Measurements from ENCODE around the gene MTX1.
"Not testable (repeated sequence)": the region's sequence is repeated elsewhere in the genome, so short reads cannot be mapped to it uniquely, and the experiment has no call there.

MTX1 gene

GRCh38 chr1:155235375-155235774 is 26.9 kb downstream of the MTX1 start:
- DNase-seq (ENCODE audit: low read depth in 3 of 3), result not testable (repeated sequence)

DNA sequence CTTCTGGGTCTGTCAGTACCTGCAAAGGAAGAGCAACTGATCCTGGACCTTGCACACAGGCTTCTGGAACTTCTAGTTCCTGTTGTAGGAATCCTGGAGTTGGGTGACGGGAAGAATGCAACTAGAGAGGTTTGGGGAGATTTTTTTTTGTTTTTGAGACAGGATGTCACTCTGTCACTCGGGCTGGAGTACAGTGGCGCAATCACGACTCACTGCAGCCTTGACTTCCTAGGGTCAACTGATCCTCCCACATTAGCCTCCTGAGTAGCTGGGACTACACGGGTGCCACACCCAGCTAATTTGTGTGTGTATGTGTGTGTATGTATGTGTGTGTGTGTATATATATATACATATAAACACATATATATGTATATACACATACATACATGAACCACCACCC is 28.0 kb downstream of the MTX1 start:
- no peak for DNase-seq (ENCODE audit: low read depth in 3 of 3)

- DNase-seq (ENCODE audit: low read depth in 3 of 3), result peak in 2 of 3 experiments; percentile 35 to 60
These were observed 32.7 kb downstream of the MTX1 start for GRCh38 chr1:155241069-155241679.

DNA sequence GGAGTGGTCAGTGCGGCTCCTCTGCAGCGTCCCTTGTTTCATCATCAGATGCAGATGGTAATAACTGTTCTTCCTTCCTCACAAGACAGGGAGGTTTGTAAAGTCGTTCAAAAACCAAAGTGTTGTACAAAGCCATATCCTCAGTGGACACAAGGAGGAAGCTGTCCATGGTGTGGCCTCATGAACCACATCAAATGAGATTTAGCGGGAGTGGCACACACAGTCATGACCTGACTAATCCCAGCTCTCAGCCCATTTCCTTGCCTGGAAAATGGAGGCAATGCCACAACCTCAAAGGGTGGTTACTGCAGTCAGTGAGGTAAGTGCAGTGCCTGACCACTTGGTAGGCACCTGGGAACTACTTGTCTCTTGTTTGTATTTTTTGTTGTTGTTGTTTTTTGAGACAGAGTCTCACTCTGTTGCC is 33.4 kb downstream of the MTX1 start:
- DNase-seq (ENCODE audit: low read depth in 3 of 3), result no peak

- DNase-seq (ENCODE audit: low read depth in 3 of 3), result no peak
These were observed 34.4 kb downstream of the MTX1 start for GRCh38 chr1:155242805-155243358.

GRCh38 chr1:155244368-155245162 is 36.1 kb downstream of the MTX1 start:
- DNase-seq (ENCODE audit: low read depth in 3 of 3), result peak; percentile 80 to 95 (median 84)

- DNase-seq (ENCODE audit: low read depth in 3 of 3), result no peak
These were observed 36.6 kb downstream of the MTX1 start for GRCh38 chr1:155245163-155245524.

DNA sequence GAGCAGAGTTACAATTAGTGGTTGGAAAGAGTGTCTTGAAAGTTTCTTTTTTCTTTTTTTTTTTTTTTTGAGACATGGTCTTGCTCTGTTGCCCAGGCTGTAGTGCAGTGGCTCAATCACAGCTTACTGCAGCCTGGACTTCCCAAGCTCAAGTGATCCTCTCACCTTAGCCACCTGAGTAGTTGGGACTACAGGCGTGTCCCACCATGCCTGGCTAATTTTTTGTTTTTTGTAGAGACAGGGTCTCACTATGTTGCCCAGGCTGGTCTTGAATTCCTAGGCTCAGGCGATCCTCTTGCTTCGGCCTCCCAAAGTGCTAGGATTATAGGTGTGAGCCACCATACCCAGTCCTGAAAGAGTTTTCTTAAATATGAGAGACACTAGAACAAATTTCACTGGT is 38.3 kb downstream of the MTX1 start:
- DNase-seq (ENCODE audit: low read depth in 3 of 3), result not testable (repeated sequence)

DNA sequence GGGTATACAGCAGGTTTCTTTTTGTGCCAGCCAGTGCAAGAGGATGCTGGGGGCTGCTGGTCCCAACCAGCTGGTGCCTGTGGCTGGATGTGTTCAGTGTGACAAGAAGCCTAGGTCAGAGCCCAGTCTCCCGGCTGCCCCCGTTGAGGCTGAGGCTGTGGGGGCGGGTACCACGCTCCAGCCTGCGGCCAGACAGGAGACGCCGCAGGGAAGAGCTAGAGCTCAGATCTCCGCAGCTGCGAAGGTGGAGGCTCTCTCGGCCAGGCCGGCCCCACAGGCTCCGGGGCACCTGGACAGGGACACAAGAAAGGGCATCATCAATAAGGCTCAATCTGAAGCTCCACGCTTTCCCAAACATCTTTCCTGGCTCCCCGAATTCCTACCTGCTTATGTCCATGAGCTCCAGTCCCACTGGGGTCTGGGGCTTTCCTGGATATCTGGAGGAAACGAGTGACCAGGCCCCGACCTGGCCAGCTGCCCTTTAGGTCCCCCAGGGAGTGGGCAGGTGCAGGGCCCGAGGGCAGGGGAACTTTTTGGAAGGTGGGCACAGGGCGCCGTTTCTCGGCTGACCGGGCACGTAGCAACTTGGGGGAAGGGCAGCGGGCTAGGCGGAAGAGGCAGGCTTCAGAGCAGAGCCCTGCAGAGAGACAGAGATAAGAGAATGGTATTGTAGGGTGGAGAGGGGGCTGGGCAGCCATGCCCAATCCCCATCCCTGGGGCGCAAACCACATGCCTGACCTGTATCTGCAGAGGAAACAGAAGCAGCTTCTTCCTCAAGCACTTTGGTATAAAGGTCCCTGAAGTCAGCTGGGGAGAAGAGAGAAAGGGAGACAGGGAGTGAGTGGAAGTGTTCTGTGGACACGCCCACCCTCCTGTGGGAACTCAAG is 39.4 kb downstream of the MTX1 start:
- DNase-seq (ENCODE audit: low read depth in 3 of 3), result no peak

DNA sequence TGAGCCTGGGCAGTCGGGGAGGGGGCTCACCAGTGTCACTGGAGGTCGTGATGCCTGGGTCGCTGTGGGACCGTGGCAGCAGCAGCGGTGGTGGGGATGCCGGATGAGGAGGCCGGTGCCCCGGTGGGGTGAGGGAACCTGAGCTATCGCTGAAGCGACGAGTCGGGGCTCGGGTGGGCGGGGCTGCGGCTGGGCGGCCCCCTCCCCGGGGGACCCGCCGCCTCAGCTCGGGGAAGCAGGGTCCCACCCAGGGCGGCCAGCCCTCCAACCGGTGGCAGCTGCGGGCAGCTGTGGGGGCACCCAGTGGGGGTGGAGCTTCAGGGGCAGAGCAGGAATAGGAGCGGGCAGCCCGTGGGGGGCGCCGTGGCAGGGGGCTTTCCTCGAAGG is 41.7 kb downstream of the MTX1 start:
- no peak for DNase-seq (ENCODE audit: low read depth in 3 of 3)

DNA sequence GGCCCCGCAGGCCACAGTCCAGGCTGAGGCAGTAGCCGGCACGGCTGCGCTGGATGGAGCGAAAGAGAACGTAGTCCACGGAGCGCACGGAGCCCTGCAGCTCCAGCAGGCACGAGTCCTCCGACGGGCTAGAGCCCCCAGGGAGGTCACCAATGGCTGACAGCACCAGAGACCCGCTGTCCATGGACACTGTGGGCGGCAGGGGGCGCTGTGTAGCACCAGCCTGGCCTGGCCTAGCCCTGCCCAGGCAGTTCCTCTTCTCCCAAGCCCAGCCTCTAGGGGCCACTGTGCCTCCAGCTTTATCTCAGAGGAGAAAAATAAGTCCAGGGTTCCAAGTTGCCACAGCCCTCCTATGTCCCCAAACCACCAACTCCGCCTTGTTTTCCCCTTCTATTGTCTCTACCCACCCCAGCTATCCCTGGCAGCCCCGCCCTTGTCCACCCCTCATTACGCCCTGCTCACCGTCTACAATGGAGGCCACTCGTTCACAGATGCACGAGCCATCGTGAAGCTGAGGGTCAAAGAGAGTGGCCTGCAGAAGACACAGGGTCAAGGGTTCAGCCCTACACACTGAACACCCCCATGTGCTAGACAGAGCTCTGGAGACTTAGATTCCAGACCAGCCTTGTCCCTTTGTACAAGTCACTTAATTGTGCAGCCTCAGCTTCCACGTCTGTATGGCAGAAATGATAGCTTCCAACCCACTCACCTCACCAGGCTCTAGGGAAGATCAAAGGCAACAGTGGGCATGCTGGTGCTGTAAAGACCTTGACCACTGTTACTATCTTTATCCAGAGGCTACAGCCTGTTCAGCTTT is 42.3 kb downstream of the MTX1 start:
- peak; percentile 94 to 96 (median 95) for DNase-seq (ENCODE audit: low read depth in 3 of 3)

GRCh38 chr1:155251566-155251965 is 43.1 kb downstream of the MTX1 start:
- DNase-seq (ENCODE audit: low read depth in 3 of 3), result no peak

GRCh38 chr1:155253208-155253607 is 44.7 kb downstream of the MTX1 start:
- no peak for DNase-seq (ENCODE audit: low read depth in 3 of 3)

DNA sequence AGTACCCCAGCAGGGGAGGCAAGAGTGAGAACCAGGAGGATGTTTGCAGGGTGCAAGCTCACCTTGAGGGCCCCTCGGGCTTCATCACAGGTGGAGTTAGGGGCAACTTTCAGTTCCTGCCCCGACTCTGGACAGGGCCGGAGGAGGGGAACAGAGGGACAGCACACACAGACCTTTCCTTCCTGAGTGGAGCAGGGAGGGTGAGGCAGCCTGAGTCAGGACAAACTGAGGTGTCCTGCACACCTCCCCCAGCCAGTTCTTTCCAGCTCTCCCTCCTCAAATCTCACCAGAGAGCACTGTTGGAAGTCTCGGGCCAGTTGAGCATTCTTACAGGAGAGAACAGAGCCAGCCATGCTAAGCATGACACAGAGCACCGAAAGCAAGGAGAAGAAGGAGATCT is 45.3 kb downstream of the MTX1 start:
- DNase-seq (ENCODE audit: low read depth in 3 of 3), result no peak

GRCh38 chr1:155254228-155254713 is 45.8 kb downstream of the MTX1 start:
- DNase-seq (ENCODE audit: low read depth in 3 of 3), result no peak

DNA sequence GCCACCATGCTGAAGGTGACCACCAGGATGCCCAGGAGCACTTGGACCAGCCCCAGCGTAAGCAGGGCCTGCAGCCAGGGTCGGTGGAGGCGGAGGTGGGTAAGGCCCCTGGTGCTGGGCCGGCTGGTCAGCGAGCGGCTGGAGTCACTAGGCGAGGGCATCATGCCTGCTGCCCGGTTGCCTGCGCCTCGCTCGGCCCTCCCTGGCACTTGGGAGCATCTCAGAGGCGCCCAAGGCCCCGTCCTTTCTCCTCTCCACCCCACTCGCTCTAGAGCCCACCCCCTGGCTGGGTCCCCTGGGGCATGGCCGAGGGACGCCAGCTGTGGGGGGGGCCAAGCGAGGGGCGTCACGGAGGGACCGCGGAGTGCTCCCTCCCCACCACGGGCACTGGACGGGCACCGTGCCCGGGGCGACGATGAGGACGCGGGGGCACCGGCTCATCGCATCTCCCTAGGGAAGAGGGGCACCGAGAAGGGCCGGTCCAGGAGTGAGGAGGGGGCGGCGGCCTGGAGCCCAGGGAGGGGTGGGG is 46.3 kb downstream of the MTX1 start:
- no peak for DNase-seq (ENCODE audit: low read depth in 3 of 3)

DNA sequence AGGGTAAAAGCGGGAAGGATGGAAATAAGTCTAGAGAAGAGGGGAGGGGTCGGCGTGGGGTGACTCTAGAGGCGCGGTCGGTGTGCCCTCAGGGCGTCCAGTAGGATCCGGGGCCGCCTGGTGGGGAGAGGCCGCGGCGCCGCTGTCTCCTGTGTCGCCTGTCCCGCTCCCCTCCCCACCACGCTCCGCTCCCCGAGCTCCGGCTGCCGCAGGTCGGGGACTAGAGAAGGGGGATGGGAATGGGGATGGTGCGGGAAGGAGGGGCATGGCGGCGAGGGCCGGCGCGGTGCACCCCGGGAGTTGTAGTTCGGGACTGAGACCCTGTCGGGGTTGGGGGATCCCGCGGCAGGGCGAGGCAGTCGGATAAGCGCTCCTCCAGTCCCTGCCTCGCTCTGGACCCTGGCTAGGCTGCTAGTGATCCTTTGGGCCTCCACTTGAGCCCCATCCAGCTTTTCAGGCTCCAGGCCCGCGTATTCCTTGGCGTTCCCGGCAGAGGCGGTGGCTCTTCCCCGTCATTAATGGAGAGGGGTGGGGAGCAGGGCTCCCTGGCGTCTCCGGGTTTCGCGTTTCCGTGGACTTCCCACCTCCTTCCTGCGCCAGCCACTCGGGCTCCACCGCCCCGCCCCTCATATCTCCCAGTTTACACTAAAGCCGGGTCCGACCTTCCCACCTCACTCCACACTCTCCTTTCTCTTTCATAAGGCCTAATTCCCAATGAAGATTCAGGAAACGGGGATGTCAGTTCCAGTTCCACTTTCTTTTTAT is 46.9 kb downstream of the MTX1 start, which contains the start of gene ENTREP3:
TSS of gene ENTREP3 (minus strand) at position 241 of the 765 bp plus-strand sequence. CDS start 606 bp downstream, outside the sequence.
- peak; percentile 55 to 81 (median 72) for DNase-seq (ENCODE audit: low read depth in 3 of 3)

GRCh38 chr1:155256058-155256852 is 47.8 kb downstream of the MTX1 start:
- DNase-seq (ENCODE audit: low read depth in 3 of 3), result no peak

DNA sequence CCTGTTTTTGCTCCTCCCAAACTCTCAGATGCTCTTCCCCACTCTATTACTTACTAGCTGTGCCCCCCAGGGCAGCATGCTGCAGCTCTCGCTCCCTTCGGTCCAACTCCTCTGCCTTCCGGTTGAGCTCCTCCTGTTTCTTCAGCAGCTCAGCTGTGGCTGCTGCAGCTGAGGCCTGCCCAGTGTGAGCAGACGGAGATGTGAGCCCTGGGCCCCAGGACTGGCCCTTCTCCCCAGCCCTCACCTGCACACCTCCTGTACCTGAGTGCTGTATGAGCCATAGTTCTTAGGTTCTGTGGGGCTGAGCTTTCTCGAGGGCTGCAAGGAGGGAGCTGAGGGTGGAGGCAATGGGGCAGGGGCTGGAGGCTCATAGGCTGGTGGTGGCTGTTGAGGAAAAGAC is 51.8 kb downstream of the MTX1 start:
- no peak for DNase-seq (ENCODE audit: low read depth in 3 of 3)
